ENCODE data around the gene CAMTA1. TPM values are rescaled to one million over a fixed set of nuclear protein-coding genes. Genes with fewer than 3 reads are reported as not detected.

CAMTA1 gene
- total and polyA plus RNA-seq, 9 of the 15 experiments (the other 6 are each of a cell fraction or from before 2014, with no cell fraction given): 43.9 to 161 (median 65.9) TPM

DNA sequence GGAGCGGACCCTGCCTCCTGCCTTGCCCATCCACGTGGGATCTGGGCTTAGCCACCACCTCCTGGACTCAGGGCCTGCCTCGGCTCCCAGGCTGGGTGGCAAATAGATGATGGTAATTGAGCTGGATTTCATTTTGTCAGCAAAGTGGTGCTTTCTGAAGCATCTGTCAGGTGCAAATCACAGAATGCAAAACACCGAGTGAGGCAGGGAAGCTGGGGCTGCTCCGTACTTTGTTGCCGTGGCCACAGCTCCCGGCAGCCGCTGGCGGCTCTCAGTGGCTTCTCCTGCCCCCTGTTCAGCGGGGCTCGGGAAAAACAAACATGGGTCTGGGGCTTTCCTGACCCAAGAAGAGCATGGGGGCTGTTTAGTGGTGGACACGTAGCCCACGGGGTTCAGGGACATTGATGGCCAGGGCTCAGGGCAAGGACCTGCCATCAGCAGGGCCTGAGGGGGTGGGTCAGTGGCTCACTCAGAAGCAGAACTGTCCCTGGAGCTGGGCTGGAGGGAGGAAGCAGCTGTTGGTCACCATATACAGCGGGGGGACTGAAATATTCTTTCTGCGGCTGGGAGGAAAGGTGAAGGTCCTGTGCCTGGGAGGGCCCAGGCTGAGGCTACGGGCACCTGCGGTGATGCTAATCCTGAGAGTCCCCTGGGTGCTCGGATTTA lies 855.8 kb downstream of the CAMTA1 start (continued):
- TF ChIP-seq, protein P1, sequence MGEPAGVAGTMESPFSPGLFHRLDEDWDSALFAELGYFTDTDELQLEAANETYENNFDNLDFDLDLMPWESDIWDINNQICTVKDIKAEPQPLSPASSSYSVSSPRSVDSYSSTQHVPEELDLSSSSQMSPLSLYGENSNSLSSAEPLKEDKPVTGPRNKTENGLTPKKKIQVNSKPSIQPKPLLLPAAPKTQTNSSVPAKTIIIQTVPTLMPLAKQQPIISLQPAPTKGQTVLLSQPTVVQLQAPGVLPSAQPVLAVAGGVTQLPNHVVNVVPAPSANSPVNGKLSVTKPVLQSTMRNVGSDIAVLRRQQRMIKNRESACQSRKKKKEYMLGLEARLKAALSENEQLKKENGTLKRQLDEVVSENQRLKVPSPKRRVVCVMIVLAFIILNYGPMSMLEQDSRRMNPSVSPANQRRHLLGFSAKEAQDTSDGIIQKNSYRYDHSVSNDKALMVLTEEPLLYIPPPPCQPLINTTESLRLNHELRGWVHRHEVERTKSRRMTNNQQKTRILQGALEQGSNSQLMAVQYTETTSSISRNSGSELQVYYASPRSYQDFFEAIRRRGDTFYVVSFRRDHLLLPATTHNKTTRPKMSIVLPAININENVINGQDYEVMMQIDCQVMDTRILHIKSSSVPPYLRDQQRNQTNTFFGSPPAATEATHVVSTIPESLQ (CRISPR knock-in tag; IDR thresholded peaks at IDR 0.05): no peak
- TF ChIP-seq SMARCC2 (IDR thresholded peaks at IDR 0.05; ENCODE audit: low read depth): no peak
- TF ChIP-seq, protein P2, sequence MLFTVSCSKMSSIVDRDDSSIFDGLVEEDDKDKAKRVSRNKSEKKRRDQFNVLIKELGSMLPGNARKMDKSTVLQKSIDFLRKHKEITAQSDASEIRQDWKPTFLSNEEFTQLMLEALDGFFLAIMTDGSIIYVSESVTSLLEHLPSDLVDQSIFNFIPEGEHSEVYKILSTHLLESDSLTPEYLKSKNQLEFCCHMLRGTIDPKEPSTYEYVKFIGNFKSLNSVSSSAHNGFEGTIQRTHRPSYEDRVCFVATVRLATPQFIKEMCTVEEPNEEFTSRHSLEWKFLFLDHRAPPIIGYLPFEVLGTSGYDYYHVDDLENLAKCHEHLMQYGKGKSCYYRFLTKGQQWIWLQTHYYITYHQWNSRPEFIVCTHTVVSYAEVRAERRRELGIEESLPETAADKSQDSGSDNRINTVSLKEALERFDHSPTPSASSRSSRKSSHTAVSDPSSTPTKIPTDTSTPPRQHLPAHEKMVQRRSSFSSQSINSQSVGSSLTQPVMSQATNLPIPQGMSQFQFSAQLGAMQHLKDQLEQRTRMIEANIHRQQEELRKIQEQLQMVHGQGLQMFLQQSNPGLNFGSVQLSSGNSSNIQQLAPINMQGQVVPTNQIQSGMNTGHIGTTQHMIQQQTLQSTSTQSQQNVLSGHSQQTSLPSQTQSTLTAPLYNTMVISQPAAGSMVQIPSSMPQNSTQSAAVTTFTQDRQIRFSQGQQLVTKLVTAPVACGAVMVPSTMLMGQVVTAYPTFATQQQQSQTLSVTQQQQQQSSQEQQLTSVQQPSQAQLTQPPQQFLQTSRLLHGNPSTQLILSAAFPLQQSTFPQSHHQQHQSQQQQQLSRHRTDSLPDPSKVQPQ (CRISPR knock-in tag; IDR thresholded peaks at IDR 0.05; ENCODE audit: borderline replicate concordance): no peak
- no peak for TF ChIP-seq HDAC2 (IDR thresholded peaks at IDR 0.05)
- TF ChIP-seq SMAD1 (IDR thresholded peaks at IDR 0.05; ENCODE audit: low read depth, low read length, partially characterized antibody): no peak
- TF ChIP-seq MTA3 (IDR thresholded peaks at IDR 0.05; ENCODE audit: borderline replicate concordance): no peak
- no peak for TF ChIP-seq SREBF2 (CRISPR knock-in tag; IDR thresholded peaks at IDR 0.05)
- no peak for TF ChIP-seq SMAD3 (CRISPR knock-in tag; conservative IDR thresholded peaks at IDR 0.05)
- no peak for TF ChIP-seq RCOR1 (IDR thresholded peaks at IDR 0.05; ENCODE audit: borderline replicate concordance in 1 of 2, low read depth in 2 of 2, low read length in 2 of 2)
- no peak for TF ChIP-seq SMARCE1 (IDR thresholded peaks at IDR 0.05)
- TF ChIP-seq, protein P3, sequence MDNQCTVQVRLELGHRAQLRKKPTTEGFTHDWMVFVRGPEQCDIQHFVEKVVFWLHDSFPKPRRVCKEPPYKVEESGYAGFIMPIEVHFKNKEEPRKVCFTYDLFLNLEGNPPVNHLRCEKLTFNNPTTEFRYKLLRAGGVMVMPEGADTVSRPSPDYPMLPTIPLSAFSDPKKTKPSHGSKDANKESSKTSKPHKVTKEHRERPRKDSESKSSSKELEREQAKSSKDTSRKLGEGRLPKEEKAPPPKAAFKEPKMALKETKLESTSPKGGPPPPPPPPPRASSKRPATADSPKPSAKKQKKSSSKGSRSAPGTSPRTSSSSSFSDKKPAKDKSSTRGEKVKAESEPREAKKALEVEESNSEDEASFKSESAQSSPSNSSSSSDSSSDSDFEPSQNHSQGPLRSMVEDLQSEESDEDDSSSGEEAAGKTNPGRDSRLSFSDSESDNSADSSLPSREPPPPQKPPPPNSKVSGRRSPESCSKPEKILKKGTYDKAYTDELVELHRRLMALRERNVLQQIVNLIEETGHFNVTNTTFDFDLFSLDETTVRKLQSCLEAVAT (IDR thresholded peaks at IDR 0.05): no peak
